HepG2 (cell line): ENCODE results near the gene RPL35. TPM values are rescaled to one million over a fixed set of nuclear protein-coding genes. Genes with fewer than 3 reads are reported as not detected.

Experiments used
- CCDC6 ChIP-seq: sonication (generic); formaldehyde crosslinking; IDR thresholded peaks from 2 replicates; pipeline ENCODE4 v1.8.1; 2022; ENCODE audit warnings: mild to moderate bottlenecking, missing genetic modification reagents, moderate library complexity
- CHD2 ChIP-seq: IDR thresholded peaks from 2 replicates; pipeline ENCODE4 v1.6.1; 2011; ENCODE audit warnings: low read depth, low read length, improper control_type of control experiment
- SIX1 ChIP-seq: sonication (generic); formaldehyde crosslinking; IDR thresholded peaks from 2 replicates; pipeline ENCODE4 v1.4.0; 2020; ENCODE audit warnings: missing genetic modification reagents, borderline replicate concordance
- SRF ChIP-seq: IDR thresholded peaks from 2 replicates; pipeline ENCODE4 v1.6.1; 2011; ENCODE audit warnings: mild to moderate bottlenecking, low read depth, low read length, moderate library complexity
- ZFP91 ChIP-seq: sonication (generic); formaldehyde crosslinking; IDR thresholded peaks from 2 replicates; pipeline ENCODE4 v1.9.0; 2022; ENCODE audit warnings: missing genetic modification reagents, mild to moderate bottlenecking, borderline replicate concordance
- ZNF160 ChIP-seq: sonication (generic); formaldehyde crosslinking; IDR thresholded peaks from 2 replicates; pipeline ENCODE4 v1.8.0; 2022; ENCODE audit warnings: mild to moderate bottlenecking, inconsistent platforms, missing genetic modification reagents
- ZNF331 ChIP-seq: sonication (generic); formaldehyde crosslinking; IDR thresholded peaks from 2 replicates; pipeline ENCODE4 v1.4.0; 2020; ENCODE audit warnings: missing genetic modification reagents
- ZNF441 ChIP-seq: sonication (generic); formaldehyde crosslinking; IDR thresholded peaks from 2 replicates; pipeline ENCODE4 v1.7.0; 2021; ENCODE audit warnings: missing genetic modification reagents, borderline replicate concordance
- ZNF790 ChIP-seq: sonication (generic); formaldehyde crosslinking; IDR thresholded peaks from 2 replicates; pipeline ENCODE4 v1.8.0; 2022; ENCODE audit warnings: missing genetic modification reagents, mild to moderate bottlenecking, borderline replicate concordance
- polyA plus RNA-seq, 8 experiments: library from polyadenylated mRNA; depleted of rRNA in 3 of 8; stranded (reverse) in 7 of 8; unstranded in 1 of 8; fragments of >200 nt; fragmentation: Illumina TruSeq in 4 of 8; extraction: Trizol in 4 of 8; gene quantifications; 2 replicates each; pipeline versions ENCODE4 v1.2.1 to v1.2.3, GENCODE V29; 2011 to 2016; ENCODE audit warnings: low read depth in 4 of 8, missing spikeins in 1 of 8, mixed read lengths in 1 of 8; ENCODE audit not compliant: insufficient read depth in 1 of 8
- total RNA-seq, 5 experiments: library from RNA; depleted of rRNA; stranded (reverse); fragments of >200 nt; fragmentation: Illumina TruSeq; extraction: Trizol; gene quantifications; 2 replicates each; pipeline ENCODE4 v1.2.3, GENCODE V29; 2016; ENCODE audit warnings: low read depth in 1 of 5
- TF ChIP-seq, protein P1 (sequence below), 2 experiments: sonication (generic) in 1 of 2; formaldehyde crosslinking in 1 of 2; IDR thresholded peaks; 2 replicates each; pipeline versions ENCODE4 v1.5.1 to v1.6.1; 2011 to 2020; ENCODE audit warnings: borderline replicate concordance in 1 of 2, low read depth in 1 of 2, low read length in 1 of 2, mild to moderate bottlenecking in 1 of 2, missing genetic modification reagents in 1 of 2, moderate library complexity in 1 of 2
- TF ChIP-seq, protein P2 (sequence below): sonication (generic); formaldehyde crosslinking; IDR thresholded peaks from 2 replicates; pipeline ENCODE4 v1.4.0; 2020; ENCODE audit warnings: missing genetic modification reagents, borderline replicate concordance

RPL35 gene
- total and polyA plus RNA-seq, 2 of the 13 experiments (the other 11 are each of a cell fraction or from before 2014, with no cell fraction given): 2,153 to 2,935 TPM

DNA sequence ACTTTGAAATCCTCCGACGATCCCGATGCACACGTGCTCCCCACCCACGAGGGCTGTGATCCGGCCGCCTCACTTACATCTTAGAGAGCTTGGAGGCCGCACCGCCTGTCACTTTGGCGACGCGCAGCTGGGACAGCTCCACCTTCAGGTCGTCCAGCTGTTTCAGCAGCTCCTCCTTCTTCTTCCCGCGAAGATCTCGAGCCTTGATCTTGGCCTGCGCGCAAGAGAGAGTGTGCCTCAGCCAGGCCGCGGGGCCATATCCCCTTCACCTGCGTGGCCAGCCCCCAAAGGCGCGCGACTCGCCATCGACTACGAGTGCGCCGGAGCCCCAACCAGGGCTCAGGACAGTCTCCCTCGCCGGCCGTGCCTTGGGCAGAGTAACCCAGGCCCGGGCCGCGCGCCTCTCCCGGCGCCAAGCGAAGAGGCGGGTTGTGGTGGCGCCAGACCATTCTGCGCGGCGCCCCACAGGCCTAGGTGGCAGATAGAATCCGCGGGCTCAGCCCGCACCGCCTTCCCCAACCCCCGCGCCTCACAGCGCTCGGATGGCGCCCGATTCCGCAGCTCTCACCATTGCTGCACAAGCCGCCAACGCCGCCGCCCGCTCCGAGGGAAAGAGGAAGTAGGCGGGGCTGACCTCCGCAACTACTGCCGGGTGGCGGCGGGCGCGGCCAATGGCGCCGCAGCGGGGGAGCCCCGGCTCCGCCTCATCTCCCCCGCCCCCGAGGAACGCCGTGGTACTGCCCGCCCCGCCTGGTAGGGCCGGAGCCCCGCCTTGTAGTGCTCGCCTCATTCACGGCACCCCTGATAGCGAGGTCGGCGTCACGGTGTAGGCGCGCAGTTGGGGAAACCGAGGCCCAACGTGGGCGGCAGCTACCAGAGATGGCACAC is at the start of gene RPL35, which contains the start of gene ARPC5L (continued):
- TF ChIP-seq, protein P1, sequence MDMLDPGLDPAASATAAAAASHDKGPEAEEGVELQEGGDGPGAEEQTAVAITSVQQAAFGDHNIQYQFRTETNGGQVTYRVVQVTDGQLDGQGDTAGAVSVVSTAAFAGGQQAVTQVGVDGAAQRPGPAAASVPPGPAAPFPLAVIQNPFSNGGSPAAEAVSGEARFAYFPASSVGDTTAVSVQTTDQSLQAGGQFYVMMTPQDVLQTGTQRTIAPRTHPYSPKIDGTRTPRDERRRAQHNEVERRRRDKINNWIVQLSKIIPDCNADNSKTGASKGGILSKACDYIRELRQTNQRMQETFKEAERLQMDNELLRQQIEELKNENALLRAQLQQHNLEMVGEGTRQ (IDR thresholded peaks at IDR 0.05; ENCODE audit: low read depth, low read length): no peak
- TF ChIP-seq, protein P1 (CRISPR knock-in tag; IDR thresholded peaks at IDR 0.05; ENCODE audit: borderline replicate concordance): no peak; the same call in 1 of the 2 replicates
- TF ChIP-seq CCDC6 (CRISPR knock-in tag): peak; percentile 81
- no peak; the same call in 1 of the 2 replicates for TF ChIP-seq ZNF441
- no peak for TF ChIP-seq SIX1 (CRISPR knock-in tag)
- peak; percentile 88 for TF ChIP-seq ZNF790 (CRISPR knock-in tag)
- no peak for TF ChIP-seq SRF
- peak; percentile 88; the same call in 1 of the 2 replicates for TF ChIP-seq ZFP91
- TF ChIP-seq, protein P2, sequence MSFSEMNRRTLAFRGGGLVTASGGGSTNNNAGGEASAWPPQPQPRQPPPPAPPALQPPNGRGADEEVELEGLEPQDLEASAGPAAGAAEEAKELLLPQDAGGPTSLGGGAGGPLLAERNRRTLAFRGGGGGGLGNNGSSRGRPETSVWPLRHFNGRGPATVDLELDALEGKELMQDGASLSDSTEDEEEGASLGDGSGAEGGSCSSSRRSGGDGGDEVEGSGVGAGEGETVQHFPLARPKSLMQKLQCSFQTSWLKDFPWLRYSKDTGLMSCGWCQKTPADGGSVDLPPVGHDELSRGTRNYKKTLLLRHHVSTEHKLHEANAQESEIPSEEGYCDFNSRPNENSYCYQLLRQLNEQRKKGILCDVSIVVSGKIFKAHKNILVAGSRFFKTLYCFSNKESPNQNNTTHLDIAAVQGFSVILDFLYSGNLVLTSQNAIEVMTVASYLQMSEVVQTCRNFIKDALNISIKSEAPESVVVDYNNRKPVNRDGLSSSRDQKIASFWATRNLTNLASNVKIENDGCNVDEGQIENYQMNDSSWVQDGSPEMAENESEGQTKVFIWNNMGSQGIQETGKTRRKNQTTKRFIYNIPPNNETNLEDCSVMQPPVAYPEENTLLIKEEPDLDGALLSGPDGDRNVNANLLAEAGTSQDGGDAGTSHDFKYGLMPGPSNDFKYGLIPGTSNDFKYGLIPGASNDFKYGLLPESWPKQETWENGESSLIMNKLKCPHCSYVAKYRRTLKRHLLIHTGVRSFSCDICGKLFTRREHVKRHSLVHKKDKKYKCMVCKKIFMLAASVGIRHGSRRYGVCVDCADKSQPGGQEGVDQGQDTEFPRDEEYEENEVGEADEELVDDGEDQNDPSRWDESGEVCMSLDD: peak; percentile 84
- TF ChIP-seq ZNF331: peak; percentile 55
- TF ChIP-seq ZNF160 (CRISPR knock-in tag): peak; percentile 43; the same call in 1 of the 2 replicates
- 0 out of 2 replicates have a peak, but pooled peaks have one; percentile 53 for TF ChIP-seq CHD2
